Measurements from ENCODE around the gene PLSCR5.

Gene PLSCR5, protein sequence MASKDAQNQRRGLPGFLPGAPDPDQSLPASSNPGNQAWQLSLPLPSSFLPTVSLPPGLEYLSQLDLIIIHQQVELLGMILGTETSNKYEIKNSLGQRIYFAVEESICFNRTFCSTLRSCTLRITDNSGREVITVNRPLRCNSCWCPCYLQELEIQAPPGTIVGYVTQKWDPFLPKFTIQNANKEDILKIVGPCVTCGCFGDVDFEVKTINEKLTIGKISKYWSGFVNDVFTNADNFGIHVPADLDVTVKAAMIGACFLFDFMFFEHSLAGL

DNA sequence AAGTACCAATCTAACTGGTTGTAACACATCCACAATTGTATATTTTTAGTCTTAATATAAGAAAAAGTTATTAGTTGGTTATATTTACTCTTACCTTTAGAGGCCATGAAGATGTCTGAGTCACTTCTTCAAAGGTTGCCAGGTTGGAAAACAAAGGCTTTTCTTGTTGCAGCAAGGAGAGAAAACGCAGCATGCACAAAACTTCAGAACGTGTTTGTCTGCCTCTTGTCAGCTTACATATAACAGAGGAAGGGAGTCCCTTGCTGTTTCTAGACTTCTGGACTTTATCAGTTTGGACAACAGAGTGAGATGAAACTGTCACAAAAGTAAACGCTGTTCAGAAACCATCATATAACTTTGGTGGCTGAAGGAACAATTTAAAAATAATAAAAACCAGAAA is at the start of gene PLSCR5:
TSS of gene PLSCR5 (minus strand) at position 241 of the 400 bp plus-strand sequence. CDS start at position 107, 134 bp downstream.
- no peak for DNase-seq (ENCODE audit: low read depth, low spot score)

DNA sequence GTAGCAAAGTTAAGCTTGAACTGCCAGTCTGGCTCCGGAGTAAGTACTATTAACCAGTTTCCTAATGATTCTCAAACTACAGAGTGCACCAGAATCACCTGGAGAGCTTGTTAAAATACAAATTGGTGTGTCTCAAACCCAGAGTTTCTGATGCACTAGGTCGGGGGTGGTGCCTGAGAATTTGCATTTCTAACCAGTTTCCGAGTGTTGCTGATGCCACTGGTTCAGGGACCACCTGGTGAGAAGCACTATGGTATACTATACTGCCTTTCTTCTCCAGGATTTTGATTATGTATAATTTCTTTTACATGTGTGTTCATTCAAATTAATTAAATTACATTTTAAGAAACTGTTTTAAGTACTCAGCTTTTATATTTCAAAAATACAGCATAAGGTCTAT is 48.8 kb upstream of the PLSCR5 start:
- no peak for DNase-seq (ENCODE audit: low read depth, low spot score)

DNA sequence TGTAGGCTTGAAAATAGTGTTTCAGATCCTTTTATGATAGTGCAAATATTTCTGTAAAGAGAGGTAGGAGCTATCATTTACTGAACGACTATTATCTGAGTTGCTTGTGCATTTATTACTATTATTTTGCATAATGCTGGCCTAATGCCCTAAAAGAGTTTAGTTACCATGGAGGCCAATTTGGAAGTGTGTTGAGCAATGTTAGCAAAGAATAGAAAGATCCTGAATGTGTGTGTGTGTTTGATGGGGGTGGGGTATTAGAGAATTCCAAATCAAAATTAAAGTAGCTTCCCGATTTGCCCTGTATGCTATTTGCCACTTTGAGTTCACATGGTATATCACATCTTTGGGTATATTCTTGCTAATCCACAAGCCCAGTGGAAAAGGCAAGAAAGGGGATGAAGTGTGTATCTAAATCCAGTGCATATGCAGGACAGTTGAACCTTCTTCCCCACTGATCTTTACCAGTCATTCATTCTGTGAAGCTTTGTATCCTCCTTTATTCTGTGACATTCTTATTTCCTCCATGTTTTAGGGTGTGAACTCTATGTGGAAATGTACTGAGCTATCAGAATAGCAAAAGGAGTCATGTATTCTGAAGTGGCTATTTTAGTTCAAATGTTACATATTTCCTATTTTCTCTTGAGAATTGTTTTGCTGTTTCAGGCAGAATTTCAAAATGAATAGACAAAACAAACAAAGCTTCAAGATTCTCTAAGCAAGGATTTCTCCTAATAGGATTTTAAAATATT is 45.7 kb upstream of the PLSCR5 start:
- DNase-seq (ENCODE audit: low read depth, low spot score): no peak

DNA sequence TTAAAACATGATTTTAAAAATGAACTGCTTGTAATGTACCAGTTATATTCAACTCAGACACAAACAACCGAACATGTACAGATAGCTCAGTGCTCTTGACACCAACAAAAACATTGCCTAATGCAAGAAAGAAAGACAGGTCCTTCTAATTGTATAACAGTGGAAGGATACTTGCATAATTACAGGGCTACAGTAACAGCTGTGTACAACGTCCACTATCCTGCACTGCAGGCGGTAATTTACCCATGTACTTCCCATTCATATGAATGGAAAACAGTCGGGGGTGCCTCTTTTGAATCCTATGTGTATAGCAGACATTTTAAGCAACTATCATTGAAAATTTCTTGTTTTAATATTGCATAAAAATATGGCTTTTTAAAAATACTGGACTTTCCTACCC is 41.1 kb upstream of the PLSCR5 start:
- no peak for DNase-seq (ENCODE audit: low read depth, low spot score)

DNA sequence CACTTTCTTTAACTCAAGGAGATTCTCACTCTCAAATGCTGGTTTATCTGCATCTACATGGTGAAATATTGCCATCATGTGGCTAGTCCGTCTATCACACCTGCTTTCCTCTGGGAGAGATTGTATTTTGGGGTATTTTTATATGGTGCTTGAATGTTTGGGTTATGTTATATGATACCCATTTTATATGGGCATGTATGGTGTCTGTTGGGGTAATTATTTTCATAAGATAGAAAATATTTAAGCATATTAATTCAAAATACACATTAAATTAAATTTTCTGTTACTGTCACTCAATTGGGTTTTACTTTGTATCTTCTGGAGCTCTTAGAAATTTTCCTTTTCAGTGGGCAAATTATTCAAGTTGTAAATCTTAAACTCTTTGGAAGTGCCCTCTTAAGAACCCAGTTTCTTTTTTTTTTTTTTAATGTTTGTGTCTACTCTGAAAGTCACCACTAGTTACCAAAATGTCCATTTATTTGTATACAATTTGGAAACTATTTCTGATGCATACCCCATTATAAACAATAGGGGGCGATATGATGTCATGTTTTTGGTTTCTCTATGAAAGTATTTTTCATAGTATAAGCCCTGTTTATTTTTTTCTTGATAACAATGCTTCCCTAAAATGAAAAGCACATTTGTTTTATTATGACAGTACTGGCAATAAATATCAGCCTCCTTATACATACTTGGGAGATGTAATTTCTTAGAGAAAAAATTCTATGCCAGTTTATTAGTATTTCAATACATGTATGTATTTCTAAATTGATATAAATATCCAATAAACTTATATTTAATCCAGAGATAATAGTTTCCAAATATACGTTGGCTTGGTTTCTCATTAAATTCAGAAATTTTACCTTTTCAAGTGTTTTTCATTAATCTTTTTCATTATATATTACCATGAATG is 36.1 kb upstream of the PLSCR5 start:
- DNase-seq (ENCODE audit: low read depth, low spot score): no peak

DNA sequence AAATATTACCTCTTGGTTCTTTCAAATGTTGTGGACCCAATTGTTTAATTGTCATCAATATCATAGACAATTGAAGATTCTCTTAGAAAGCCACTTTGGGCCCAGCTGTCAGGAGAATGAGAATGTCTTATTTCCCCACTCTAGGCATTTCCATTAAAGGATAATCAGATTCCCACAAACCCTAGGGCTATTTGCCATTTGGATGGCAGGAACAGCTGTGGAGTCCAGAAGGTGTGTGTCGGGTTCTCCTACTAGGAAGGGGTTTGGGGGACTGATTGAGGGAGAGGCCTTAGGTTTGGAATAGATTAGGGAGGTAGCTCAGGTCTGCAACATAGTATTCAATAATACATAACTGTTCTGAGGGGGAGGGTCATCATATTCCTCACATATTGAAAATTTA is 35.2 kb upstream of the PLSCR5 start:
- DNase-seq (ENCODE audit: low read depth, low spot score): no peak

DNA sequence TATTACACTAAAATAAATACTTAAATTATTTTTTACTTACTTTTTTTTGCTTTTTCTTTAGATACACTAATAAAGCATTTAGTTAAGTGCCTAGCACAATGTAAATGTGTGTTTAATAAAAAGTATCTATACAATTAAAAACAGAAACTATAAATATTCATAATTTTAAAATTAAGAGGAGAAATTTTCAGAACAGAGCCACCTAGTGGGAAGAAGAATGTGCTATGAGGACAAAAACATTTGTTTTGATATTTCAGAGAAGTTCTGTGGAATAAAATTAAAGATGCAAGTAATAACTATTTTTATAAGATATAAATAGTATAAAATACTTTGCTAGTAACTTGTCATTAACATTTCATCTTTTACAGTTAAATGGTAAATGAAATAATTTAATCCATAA is 33.6 kb upstream of the PLSCR5 start:
- no peak for DNase-seq (ENCODE audit: low read depth, low spot score)

DNA sequence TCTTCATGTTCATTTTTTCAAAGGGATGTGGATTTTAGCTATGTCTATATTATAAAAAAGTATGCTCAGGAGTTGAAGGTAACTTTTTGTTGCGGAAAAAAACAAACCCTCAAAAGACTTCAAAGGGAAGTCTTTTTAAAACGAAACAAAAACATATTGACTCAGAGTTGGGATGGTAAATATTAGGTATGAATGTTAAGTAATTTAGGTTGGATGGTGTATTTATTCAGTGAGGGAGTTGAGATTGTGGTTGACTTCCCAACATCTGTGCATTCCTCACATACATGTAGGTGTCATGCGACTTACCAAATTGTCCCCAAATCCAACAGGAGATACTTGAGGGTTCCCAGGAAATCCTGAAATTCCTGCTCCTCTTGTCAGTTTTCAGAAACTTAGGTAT is 32.7 kb upstream of the PLSCR5 start:
- DNase-seq (ENCODE audit: low read depth, low spot score): no peak

DNA sequence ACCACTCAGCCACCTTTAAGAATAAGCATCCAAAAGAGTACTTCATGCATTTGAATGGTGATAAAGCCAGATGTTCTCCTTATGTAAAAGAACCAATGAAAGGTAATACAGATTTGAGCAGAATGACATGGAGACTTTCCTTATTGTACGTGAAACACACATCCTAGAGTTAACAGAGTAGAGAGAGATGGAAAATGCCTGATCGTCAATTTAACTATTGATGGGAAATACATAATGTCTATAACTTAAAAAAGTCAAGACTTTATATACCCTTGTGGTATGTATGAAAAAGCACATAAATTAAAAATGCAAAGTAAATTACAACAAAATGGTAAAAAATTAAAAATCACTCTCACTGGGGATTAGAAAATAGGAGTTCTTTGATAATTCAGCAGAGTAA is 31.7 kb upstream of the PLSCR5 start:
- no peak for DNase-seq (ENCODE audit: low read depth, low spot score)

DNA sequence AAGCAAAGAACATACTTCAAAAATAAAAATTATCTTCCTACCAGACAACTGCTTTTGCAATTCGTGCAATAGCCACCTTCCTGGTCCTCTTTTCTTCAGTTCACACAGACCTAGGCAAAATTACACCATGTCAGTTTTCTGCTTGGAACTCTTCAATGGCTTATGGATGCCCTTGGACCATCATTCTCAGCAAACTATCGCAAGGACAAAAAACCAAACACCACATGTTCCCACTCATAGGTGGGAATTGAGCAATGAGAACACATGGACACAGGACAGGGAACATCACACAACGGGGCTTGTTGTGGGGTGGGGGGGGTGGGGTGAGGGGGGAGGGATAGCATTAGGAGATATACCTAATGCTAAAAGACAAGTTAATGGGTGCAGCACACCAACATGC is 29.2 kb upstream of the PLSCR5 start:
- no peak for DNase-seq (ENCODE audit: low read depth, low spot score)

DNA sequence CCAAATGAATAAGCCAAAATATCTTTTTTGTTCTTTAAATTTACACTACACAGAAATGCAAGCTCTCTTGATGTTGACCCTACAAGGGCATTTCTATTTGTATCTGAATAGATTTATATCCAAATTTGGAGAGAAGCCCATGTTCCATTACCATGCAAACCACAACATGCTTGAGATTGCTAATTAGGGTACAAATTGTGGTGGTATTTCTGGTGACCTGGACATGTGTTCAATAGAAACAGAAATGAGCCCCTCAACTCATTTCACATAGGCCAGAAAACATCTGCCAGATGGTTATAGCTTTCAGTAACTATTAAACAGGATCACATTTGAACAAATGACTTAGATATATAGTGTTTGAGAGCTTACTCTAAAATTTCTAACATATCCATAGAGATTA is 23.5 kb upstream of the PLSCR5 start:
- no peak for DNase-seq (ENCODE audit: low read depth, low spot score)

DNA sequence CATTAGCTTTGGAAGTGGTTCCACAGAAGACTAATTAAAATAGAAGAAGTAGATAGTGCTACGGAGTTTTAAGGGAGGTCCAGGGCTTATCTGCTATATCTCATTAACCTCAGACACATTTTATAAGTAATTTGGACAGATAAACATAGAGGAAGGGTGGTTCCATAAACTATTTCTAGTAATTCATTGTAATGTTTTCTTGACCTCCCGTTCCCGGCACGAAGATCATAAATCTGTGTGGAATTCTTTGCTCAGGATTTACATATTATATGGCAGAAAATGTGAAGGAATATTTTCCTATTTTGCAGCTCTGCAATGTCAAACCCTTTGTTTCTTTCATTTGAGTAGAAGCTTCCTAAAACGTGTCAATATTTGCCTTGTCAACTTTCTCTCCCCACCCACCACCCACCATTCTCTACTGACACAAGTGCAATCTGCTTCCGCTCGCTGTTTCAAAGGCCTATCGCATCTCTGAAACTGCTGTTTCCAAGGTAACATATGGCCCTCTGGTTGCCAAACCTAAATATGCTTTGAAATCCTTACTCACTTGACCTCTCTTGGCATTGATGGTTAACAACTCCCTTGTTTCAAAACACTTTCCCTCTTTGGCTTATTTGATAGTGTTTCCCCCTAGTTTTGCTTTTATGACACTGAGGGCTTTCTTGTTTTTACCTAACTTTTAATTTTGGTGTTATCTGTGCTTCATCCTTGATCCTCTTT is 21.4 kb upstream of the PLSCR5 start:
- no peak for DNase-seq (ENCODE audit: low read depth, low spot score)

DNA sequence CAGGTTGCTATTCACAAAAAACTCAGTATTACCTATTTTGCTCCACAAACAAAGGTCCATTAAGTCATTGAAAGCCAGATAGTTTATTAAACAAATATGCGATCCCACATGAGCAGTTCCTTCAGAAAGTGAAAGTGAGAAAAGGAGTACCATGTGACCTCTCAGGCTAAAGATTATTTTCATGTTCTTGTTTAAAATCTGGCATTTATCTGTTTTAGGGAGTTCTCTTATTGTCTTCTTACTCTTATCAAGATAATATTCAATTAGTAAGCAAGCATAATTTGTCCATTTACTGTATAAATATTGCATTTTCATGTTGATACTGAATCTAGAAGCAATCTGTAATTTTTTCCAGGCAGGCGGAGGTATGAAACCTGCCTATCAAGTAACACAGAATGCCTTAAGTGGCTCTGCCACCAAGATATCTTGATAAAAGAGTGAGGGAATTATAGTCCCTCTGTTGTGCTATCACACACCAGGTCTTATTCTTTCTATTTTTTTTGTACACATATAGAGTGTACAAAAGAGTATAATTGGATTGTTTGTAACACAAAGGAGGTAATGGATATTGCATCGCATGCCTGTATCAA is 20.1 kb upstream of the PLSCR5 start:
- no peak for DNase-seq (ENCODE audit: low read depth, low spot score)

DNA sequence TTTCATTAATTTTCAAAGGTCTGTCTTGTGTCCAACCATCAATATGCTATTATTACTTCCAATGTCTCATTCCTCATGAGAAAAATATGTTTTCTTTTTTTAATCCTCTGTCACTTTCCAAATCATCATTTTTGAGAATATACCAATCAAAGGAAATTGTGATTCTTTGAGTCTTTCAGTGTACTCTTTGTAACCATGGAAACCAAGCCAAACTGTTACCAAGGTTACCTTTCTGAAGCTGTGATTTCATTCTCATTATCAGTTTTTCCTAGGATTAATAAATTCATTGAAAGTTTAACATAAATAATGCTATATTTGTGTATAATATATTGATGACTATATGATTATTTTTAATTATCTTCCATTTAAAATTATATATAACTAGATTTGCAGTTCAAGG is 16.6 kb upstream of the PLSCR5 start:
- no peak for DNase-seq (ENCODE audit: low read depth, low spot score)

DNA sequence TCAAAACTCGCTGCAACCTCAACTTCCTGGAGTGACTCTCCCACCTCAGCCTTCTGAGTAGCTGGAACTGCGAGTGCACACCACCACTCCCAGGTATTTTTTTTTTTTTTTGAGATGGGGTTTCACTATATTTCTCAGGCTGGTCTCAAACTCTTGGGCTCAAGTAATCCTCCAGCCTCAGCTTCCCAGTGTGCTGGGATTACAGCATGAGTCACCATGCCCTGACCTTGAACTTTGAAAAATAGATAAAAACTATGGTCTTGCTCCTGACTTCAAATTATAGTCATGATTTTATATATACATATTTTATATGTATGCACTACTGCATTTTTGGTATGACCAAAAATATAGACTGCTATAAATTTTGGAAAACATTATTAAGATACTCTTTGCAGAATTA is 6.9 kb upstream of the PLSCR5 start:
- DNase-seq (ENCODE audit: low read depth, low spot score): no peak

DNA sequence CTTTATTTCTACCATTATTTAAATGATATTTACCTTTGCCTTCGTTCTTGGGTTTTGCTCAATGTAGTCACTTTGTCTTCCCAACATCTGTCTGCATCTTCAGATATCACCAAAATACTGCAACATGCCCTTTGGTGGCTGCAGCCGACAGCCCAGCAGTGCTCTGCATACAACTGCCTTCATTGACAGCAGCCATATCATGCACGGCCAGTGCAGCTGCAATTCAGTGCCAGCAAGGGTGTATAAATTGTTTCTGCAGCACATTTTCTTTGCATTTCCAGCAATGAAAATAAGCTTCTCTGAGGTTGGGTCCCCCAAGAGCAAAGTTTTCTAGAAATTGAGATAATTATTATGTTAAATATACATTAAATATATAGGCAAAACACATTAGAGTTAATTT is 6.0 kb upstream of the PLSCR5 start:
- DNase-seq (ENCODE audit: low read depth, low spot score): no peak

DNA sequence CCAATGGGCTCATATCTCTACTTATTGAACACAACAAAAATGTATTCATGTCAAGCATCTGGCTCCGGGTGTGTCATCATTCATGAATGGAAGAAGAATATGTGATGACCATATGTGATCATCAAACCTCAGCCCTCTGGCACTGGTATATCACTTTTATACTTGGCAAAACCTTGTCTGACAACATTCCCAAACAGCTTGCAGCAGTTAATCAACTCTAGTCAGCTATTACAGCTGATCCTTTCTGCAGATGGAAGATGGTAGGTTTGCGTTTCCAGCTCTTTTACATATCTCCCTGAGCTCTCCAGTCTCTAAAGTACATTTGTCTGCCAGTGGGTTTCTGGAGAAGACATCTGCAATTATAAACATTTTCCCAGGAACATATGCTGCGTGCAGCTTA is 6.6 kb downstream of the PLSCR5 start:
- DNase-seq (ENCODE audit: low read depth, low spot score): no peak

DNA sequence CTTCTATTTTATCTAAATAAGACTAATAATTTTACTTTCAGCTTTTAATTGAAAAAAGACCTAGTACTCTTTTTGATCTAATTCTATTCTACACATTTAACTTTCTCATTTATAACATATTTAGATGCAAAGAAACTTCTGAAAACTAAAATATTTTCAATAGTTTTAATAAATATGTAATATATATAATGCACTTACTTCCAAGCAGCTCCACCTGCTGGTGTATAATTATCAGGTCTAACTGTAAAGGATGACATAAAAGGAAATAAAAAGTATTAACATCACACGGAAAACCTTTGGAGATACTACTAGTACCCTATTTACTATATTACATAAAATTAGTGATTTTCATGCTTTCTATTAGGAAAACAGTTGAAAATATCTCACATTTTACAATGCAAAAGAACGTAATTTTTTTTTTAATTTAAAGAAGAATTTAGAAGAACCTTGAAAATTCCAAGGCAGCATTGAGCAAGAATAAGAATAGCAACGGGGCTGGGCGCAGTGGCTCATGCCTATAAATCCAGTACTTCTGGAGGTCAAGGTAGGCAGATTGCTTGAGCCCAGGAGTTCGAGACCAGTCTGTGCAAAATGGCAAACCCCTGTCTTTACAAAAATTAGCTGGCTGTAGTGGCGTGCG is 10.2 kb downstream of the PLSCR5 start:
- DNase-seq (ENCODE audit: low read depth, low spot score): no peak

DNA sequence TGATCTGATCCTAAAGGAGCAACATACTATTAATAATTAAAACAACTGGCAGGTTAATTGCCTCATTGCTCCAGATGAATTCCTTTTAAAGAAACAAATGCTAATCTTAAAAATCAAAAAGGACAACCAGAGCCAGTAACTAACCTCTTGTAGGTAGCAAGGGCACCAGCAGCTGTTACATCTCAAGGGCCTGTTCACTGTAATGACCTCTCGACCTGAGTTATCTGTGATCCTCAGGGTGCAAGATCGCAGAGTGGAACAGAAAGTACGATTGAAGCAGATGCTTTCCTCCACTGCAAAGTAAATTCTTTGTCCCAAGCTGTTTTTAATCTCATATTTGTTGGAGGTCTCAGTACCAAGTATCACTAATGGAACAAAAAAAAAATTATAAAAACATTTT is 11.4 kb downstream of the PLSCR5 start:
- no peak for DNase-seq (ENCODE audit: low read depth, low spot score)

DNA sequence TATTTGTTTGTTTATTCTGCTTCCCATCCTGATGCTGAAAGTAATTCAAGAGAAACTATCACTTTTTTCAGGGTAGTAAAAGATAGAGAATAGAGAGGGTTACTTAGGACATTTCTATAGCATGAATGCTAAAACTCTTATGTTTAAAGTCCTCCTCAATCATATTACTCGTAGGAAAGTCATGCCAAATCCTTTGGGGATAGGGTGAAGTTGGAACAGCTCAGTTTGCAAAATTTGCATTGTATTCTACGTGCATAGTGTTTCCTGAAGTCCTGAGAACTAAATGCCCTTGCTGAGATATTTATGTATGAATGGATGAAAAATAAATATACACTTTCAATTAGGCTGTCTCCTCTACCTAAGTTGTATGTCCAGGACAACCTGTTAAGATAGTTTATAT is 14.6 kb downstream of the PLSCR5 start:
- no peak for DNase-seq (ENCODE audit: low read depth, low spot score)

Measured in iPS DF 19.7 (cell line).